Testis (tissue), 2 donors: ENCODE results near the gene BHLHE40.

Experiments used
- CTCF ChIP-seq, 3 experiments: fragments of 450-650 bp in 2 of 3; fragments of 200-600 bp in 1 of 3; sonication (generic) in 1 of 3; IDR thresholded peaks; one replicate each; pipeline ENCODE4 v1.5.1; 2016 to 2019; ENCODE audit warnings: antibody characterized with exemption in 3 of 3, mild to moderate bottlenecking in 2 of 3, moderate library complexity in 1 of 3
- POLR2A ChIP-seq: fragments of 450-650 bp; IDR thresholded peaks from one replicate; pipeline ENCODE4 v1.6.1; 2017; ENCODE audit warnings: antibody characterized with exemption, mild to moderate bottlenecking, moderate library complexity

GRCh38 chr3:4984511-4984864 lies 5.3 kb downstream of the BHLHE40 start:
- TF ChIP-seq CTCF (IDR thresholded peaks at IDR 0.05), result no peak
- TF ChIP-seq POLR2A, result no peak
